Activated gamma-delta T cell (primary cell): ENCODE measurements around the gene HSF2.

ENCODE experiments used
- DNase-seq: peaks from one replicate; lab custom pipeline; 2025; lab: John Stamatoyannopoulos, UW

HSF2 gene

DNA sequence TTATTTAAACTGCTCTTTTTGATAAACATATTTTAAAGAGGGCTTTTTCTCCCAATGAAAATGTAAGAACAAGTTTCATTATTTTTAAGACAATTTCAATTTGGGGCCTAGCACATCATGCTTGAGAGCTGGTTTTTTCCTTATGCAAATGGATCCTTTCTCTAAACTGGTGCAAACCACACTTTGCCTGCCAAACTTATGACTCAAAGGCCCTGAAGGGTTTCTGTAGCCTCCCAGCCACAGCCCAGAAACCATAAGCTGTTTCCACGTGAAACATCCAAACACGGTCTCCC is 451 bp upstream of the HSF2 start:
- DNase-seq: no peak

DNA sequence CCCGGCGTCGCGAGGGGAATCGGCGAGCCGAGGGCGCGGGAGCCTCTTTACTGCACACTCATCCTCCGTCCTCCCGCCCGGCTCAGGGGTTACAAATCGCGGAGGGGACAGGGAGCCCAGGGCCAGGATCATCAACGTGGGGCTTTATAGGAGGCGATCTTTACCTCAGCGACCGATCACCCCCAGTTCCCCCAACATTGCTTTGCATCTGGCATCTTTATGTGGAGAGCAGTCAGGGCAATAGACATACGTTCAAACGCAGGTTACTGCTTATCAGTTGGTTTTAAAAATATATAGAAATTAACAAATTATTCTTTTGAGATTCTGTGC is 634 bp downstream of the HSF2 start:
- DNase-seq: no peak

- no peak for DNase-seq
Observed at GRCh38 chr6:122400462-122401089, 1.1 kb downstream of the HSF2 start.

DNA sequence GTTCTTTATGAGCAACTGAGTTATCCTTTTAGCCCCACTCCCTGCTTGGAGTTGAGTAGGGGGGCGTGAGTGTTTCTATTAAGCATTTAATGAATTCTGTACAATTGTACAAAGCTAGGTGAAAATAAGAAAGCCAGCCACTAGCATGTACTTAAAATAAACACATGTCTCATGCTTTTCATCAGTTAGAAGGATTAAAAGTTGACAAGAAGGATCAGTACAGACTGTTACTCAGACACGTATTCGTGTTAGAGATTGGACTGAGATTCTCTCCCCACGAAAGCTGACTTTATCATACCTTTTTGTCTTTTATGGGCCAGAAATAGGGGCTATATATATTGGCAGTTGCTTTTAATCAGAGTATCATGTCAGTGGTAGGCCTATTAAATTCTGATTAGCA is 1.7 kb downstream of the HSF2 start:
- no peak for DNase-seq

DNA sequence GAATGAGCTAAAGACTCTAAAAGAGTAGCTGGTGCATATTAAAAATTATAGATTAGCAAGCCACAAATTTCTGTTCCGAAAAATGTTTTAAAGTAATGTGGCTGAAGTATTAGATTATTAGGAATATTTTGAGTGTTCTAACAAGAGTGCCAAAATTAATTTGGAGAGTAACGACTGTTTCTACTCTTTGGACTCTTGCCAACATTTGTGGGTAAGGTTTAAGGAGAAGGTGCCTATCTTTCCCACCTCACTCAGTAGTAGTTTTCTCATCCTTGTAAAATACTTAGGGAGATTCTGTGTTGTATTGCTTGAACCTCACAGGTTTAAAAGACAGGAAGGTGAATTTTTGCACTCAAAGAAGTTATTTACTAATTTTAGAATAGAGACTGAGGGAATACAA is 5.0 kb downstream of the HSF2 start:
- no peak for DNase-seq

- DNase-seq: no peak
Observed at GRCh38 chr6:122405417-122405816, 6.0 kb downstream of the HSF2 start.

DNA sequence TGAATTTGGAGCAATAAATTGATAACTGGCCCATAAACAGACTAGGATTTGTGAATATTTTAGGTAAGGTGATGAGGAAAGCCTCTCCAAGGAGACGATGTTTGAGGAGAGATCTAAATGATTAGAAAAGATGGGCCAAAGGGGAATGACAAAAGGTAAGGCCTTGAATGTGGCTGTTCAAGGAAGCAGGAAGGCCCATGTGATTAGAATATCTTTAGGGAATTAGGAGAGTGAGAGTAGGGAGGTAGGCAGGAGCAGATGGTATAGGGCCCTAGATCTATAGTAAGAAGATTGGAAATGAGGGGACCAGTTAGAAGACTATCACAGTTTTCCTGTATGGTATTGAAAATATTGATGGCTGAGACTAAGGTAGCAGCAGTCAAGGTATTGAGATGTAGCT is 6.7 kb downstream of the HSF2 start:
- no peak for DNase-seq

DNA sequence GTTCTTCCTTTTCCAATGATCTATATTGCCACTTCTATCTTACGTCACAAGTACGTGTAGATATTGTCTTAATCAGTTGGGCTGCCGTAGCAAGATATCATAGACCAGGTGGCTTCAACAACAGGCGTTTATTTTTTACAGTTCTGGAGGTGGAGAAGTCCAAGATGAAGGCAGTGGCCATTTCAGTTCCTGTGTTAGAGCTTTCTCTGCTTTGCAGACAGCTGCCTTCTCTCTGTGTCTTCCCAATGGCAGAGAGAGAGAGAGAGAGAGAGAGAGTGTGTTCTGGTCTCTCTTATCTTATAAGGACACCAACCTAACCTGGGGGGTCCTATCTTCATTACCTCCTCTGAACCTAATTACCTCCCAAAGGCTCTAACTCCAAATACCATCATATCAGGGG is 8.3 kb downstream of the HSF2 start:
- DNase-seq: no peak

GRCh38 chr6:122408240-122408639 is 8.8 kb downstream of the HSF2 start:
- DNase-seq: no peak

DNA sequence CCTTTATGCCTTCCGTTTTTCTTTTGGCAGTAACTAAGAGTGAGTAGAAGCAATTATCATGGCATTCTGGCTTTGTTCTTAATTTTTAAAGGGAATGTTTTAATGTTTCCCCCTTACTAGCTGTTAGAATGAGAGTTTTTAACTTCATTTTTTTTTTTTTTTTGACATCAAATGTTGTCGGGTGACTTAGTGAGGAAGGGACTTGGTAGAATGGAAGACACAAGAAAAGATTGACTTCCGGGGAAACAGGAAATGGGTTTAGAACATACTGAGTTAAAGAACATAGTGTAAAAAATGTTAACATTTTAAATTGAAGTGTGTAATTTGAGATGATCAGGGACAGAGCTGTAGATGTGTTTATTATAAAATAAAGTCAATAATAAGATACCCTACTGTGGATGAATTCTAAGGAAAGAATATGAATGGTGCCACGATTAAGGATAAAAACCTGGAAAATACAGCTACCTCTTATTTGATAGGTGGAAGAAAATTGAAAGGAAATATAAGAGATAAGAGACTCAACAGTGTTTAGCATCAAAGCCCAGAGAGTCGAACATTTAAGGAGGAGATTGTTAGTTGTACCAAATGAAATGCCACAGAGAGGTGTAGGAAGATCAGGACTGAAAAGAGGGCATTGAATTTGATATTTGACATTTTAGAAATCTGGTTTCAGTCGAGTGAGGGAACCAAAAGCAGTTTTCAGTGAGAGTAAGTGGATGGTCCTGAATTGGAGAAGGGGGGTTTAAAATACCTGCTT is 9.4 kb downstream of the HSF2 start:
- DNase-seq: no peak

- no peak for DNase-seq
Observed at GRCh38 chr6:122412001-122412400, 12.5 kb downstream of the HSF2 start.

DNA sequence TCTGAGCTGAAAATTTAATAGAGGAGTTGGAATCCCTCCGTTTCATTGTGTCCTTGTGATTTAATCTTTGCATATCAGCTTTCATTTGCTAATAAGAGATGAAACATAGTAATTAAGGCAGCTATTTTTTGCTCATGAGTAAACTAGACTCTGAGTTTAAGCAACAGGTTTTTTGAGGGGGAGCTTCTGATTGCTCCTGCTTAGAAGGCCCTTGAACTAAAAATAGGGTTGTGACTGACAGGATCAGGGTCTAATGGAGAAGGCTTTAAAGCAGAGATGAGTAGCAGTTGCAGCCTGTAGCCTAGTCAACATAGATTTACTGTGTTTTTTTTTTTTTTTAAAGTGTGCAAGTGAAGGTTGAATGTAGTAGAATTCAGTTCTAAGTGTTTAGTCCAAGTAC is 17.4 kb downstream of the HSF2 start:
- no peak for DNase-seq

DNA sequence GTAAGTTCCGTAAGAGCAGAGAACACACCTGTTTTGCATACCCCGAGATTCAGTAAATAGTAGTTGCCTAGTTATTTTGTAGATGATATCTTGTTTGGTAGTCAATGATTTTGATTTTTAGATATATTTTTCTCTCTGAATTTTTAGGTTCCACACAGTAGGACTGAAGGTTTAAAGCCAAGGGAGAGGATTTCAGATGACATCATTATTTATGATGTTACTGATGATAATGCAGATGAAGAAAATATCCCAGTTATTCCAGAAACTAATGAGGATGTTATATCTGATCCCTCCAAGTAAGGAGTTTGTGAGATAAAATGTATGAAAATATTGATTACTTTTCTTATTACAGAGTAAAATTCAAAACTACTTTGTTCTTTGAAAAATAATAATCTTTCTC is 22.6 kb downstream of the HSF2 start:
- no peak for DNase-seq

DNA sequence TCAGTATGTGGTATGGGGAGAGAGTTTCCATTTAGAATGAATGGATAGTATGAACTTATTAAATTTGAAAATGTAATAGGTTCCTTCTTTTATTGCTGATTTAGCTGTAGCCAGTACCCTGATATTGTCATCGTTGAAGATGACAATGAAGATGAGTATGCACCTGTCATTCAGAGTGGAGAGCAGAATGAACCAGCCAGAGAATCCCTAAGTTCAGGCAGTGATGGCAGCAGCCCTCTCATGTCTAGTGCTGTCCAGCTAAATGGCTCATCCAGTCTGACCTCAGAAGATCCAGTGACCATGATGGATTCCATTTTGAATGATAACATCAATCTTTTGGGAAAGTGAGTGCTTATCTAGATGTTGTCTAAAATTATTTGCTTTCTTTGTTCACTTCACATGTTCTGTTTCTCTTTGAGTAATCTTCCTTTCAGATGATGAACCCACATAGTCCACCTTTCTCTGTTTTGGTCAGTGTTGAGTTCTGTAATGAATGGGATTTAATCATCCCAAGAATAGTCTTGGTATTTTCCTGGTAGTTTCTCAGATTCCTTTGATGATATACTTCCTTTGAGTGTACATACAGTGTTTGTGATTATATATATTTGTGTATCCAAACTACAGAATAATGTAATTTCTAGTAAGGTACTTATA is 23.3 kb downstream of the HSF2 start:
- DNase-seq: no peak

- DNase-seq: no peak
Observed at GRCh38 chr6:122423734-122424133, 24.3 kb downstream of the HSF2 start.

- DNase-seq: no peak
Observed at GRCh38 chr6:122426597-122426996, 27.1 kb downstream of the HSF2 start.

DNA sequence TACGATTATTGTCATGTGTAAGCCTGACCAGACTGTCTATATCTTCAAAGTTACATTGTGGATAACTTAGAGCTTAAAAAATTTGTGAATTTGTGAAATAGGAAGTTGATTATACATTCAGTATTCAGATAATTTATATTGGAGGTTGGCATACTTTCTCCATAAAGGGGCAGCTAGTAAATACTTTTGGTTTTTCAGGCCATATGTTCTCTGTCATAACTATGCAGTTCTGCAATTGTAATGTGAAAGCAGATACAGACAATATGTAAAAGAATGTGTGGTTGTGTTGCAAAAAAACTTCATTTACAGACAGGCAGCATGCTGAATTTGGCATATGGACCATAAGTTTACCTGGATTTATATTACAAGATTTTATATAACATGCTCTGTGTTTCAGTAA is 29.3 kb downstream of the HSF2 start:
- no peak for DNase-seq

GRCh38 chr6:122429323-122429722 is 29.9 kb downstream of the HSF2 start:
- DNase-seq: no peak

GRCh38 chr6:122431780-122432179 is 32.3 kb downstream of the HSF2 start:
- DNase-seq: no peak

DNA sequence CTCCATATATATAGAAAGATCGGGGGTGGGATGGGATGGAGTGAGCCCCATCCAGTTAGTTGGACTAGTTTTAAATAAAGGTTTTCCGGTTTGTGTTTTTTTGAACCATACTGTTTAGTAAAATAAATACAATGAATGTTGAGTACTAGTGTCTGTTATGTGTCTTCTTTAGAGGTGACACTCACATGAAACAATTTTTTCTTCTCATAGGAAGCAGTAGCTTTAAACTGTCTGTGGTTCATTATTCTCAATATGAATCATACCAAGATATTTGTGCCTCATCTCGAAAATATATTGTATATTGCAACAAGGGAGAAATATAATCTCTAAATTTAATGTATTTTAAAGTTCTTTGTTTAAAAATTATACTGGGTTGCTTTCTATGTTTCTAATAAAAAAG is 33.4 kb downstream of the HSF2 start:
- no peak for DNase-seq

GRCh38 chr6:122438975-122439374 is 39.5 kb downstream of the HSF2 start:
- no peak for DNase-seq

DNA sequence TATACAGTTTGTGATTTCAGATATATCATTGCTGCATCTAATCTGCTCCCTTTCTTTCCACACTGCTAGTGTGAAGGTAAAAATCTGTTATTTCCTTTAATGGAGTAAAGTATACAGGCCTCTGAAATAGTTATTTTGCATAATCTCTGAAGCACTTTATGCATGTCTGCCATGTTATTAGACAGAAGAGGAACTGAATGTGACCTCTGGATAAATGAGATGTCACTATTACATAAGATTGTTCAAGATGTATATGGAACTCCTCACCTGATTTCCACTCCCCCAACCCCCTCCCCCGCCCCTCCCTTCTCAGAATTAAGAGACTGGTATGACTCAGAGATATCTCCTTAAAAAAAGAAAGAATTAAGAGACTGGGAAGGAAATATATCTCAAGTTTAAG is 45.8 kb downstream of the HSF2 start:
- no peak for DNase-seq

- DNase-seq: no peak
Observed at GRCh38 chr6:122449069-122449468, 49.6 kb downstream of the HSF2 start.

DNA sequence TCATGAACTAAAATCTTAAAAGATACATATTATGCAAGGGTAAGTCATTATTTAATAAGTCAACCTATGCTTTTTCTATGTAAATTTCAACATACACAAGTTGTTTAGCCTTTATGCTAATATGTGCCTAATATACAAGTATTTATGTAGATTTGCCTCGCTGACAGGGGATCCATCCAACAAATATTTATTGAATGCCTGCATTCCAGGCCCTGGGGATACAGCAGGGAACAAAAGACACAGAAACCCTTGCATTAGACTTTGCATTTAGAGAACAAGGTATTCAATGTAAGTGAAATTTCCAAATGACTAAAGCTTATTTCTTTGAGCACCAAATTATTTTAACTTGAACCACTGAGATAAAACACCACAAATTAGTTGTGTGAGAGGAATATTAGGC is 53.1 kb downstream of the HSF2 start:
- no peak for DNase-seq
